Islet of Langerhans (tissue), 1 donor: ENCODE measurements around the gene IKBKE.

Experiments used
- FAIRE-seq: peaks from one replicate; lab custom pipeline; 2011; peaks lifted over from hg19 to GRCh38; lab: Jason Lieb, UNC

The IKBKE gene

GRCh38 chr1:206455666-206456344, 14.5 kb upstream of the IKBKE start:
- FAIRE-seq = no peak

- no peak for FAIRE-seq
Observed at GRCh38 chr1:206456577-206457370, 13.5 kb upstream of the IKBKE start.

DNA sequence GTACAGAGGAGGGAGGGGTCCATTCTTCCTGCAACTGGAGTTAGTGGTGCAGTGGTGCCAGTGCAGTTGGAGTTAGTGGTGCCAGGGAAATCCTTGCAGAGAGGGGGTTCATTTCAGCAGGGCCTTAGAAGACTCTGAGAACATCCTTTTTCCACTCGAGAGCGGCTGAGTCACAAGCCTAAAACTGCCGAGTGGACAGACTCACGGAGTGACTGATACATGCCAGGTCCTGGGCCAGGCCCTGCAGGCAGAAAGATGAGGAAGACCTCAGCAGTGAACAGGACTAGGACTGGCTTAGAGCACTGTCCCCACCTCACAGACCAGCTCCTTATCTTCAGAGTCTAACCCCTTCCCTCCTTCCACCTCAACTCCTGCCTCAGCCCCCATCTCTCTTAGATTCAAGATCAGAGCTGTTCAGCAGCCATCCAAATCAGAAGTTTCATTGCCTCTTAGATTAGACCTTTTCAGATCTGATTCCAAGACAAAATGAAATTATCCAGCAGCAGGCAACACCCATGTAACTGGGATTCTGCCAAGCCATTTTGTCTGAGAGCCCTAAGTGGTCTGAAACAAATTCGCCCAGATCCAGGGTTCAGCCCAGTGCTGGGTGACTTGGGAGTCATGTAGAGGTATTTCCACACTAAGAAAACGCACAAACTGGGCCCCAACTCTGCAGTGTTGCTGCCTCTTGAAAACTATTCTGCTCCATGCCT, 12.7 kb upstream of the IKBKE start:
- FAIRE-seq = no peak

DNA sequence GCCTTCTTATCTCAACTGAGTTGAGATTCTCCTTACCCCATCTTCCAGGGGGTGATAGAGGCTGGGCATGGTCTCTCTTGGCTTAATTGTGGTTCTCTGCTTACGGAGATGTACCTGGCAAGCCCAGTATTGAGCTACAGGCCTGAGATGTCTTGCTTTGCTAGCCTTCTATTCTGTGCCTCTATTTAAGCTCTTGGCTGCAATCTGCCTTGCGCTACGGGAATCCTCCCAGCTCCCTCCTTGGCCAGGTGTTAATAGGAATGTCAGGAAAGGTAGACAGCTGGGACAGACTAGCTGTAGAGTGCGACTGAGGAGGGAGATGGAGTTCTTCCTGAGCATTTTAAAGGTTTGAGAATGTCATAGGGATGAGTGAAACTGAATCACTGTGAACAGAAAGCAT, 10.6 kb upstream of the IKBKE start:
- no peak for FAIRE-seq

DNA sequence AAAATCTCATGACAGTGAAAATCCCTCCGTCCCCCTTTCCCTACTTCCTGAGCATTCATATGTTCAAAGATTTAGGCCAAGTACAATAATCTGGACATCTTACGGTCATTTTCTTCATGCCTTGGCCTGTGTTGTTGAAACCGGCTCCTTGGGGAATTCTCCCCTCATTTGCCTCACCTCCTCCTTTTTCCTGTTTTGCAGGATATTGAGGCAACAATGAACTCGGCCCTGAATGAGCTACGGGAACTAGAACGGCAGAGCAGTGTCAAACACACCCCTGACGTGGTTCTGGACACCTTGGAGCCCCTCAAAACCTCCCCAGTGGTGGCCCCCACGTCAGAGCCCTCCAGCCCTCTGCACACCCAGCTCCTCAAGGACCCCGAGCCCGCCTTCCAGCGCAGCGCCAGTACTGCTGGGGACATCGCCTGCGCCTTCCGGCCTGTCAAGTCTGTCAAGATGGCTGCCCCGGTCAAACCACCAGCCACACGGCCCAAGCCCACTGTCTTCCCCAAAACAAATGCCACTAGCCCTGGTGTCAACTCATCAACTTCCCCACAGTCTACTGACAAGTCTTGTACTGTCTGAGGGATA, 9.3 kb upstream of the IKBKE start:
- FAIRE-seq = no peak

DNA sequence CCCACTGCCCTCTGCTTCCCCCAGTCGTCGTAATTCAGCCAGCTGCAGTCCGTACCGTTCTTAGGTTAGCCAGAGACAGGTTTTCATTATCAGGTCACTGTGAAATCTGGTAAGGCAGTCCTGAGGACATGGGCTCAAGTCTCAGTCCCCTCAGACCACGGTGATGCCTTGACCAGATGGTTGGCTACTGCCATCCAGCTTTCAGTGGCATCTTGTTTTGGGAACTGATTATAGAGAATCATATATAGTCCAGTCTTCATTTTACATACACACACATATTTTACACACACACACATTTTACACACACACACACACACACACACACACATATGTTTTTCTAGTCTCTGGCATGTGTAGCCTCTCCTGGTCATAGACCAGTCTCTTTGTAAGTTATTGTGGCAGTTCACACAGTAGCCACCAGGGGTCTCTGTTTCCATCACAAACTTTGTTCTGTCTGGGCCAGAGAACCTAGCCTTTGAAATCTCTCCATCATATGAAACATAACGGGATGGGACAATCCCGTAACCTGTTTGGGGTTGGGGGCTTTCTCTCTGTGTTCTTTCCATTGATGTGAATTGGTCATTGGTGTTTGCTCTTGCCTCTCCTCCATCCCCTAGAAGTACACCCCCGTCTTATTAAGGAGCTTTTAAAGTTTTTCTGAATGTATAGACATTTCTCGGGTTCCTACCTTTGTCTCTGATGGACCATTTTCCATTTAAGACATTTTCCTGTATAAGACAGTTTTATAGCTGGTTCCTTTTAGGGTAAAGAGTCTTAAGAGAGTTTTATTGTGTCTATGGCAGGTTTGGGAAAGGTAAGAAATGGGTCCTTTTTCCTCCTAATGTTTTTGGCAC, 8.4 kb upstream of the IKBKE start:
- FAIRE-seq = no peak

DNA sequence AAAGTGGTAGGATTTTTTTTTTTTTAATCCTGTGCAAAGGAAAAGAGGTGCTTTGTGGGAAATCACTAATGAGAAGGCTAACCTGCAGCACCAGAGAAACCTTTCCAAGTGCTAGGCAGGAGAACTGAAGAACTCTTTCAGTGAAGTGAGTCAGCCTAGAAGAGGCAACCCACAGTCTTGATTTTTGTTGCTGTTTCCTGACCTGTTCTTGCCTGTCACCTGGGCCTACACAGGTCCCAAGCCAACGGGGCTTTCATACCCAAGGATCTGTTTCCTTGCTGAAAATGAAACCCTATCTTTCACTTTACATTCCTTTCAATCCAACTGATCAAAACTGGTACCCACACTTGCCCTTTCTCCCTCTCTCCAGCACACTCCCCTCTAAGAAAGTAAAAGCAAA, 7.1 kb upstream of the IKBKE start:
- FAIRE-seq = no peak

- FAIRE-seq = no peak
Observed at GRCh38 chr1:206463911-206464310, 6.4 kb upstream of the IKBKE start.

DNA sequence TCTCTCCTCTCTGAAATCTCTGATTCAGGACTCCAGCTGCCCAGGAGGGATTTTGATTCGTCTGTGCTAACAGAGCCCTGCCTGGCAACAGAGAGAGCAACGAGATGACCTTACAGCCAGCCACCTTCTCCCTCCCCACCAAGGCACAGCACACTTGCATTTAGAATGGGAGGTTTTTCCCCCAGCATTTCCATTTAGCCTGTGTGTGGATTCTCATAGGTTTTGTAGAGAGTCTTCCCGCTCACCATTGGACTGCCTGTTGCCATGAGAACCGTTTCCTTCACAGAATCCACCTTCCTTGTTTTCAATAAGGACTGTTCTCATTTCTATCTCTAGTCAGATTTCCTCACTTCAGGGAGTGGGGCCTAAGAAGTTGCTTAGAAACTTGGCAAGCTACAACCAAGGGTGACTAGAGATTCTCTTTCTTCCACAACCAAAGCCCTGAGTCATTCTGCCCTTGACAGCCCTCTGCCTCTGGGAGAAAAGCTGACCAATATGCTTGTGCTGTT, 5.8 kb upstream of the IKBKE start:
- FAIRE-seq = no peak

DNA sequence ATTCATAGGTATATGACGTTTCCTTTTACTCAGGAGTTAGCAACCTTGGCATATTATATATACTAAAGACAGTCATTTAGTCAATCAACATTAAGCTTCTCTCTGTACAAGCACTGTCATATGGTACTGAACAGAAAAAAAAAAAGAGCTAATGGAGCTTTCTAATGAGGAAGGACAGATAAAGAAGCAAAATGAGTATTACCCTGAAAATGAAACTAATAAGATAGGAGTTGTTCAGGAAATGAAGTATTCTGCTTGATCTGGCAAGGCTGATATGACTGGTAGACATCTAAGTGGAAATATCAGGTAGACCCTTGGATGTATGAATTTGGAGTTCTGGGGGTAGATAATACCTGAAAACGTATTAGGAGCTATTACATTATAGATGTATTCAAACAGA, 4.3 kb upstream of the IKBKE start:
- no peak for FAIRE-seq

- no peak for FAIRE-seq
Observed at GRCh38 chr1:206466840-206467649, 3.2 kb upstream of the IKBKE start.

GRCh38 chr1:206467915-206468314, 2.4 kb upstream of the IKBKE start:
- no peak for FAIRE-seq

- no peak for FAIRE-seq
Observed at GRCh38 chr1:206468571-206468970, 1.7 kb upstream of the IKBKE start.

DNA sequence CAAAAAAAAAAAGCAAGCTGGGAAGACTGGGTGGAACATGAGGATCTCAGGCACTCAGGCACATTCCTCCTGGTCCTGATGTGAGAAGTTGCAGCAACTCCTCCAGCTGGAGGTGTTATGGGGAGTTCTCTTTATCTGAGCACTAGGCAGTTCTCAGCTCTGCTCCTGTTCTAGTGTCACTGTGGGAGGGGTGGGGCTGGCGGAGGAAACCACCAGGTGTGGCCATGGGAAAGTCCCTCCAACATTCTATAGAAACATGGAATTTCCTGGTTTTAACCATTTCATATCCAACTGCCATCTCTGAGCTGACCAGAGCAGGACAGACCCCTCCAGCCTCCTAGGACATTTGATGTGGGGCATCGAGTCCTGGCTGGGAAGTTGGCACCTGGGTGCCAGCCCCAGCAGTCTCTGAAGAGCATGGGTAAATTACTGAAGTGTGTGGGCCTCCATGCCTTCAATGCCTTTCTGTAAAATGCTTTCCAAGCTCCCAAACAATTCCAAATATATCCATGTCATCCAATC, 804 bp upstream of the IKBKE start:
- no peak for FAIRE-seq

- FAIRE-seq = no peak
Observed at GRCh38 chr1:206470692-206471414, 577 bp downstream of the IKBKE start.

DNA sequence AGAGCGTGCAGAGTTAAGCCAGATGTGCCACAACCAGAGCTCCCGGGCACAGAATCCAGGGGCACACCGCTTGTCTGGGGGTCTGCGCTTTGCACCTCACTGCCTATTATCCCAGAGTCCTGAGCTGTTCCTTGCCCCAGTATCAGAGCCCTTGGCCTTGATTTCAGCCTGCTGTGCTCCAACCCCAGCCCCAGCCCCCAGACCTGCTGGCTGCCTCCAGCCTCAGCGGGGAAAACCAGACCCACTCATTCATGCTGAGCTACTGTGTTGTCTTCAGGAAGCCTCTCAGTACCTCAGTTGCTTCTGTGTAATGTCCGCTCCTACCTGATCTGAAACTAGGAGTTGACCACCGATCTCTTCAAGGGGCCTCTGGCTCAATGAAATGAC, 1.1 kb downstream of the IKBKE start:
- FAIRE-seq = no peak

GRCh38 chr1:206472024-206472423, 1.7 kb downstream of the IKBKE start:
- no peak for FAIRE-seq

GRCh38 chr1:206472454-206472853, 2.2 kb downstream of the IKBKE start:
- no peak for FAIRE-seq

DNA sequence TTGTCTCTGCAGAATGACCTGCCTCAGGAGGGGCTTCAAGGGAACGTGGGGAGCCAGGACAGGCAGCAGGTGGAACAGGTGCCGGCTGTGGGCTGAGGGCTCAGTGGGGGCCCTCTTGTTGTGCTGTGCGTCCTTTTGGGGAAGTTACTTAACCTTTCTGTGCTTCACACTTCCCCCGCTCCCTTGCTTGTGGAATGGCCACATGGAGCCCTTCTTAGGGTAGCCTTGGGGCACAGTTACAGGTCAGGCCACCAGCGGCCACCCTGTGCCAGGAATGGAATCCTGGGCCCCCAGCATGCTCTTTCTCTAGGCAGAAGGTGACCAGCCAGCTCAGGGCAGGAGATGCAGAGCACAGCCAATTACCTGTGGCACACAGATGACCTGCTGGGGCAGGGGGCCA, 2.6 kb downstream of the IKBKE start:
- FAIRE-seq = no peak

GRCh38 chr1:206476058-206476457, 5.8 kb downstream of the IKBKE start:
- FAIRE-seq = no peak
